ENCODE data around the gene GLIPR2. TPM values are rescaled to one million over a fixed set of nuclear protein-coding genes. Genes with fewer than 3 reads are reported as not detected.
A peak's percentile ranks its signal among the peaks of the same experiment; 100 is the strongest.

Gene GLIPR2
- total and polyA plus RNA-seq, 4 donors = 17.4 to 112 (median 75.8) TPM

DNA sequence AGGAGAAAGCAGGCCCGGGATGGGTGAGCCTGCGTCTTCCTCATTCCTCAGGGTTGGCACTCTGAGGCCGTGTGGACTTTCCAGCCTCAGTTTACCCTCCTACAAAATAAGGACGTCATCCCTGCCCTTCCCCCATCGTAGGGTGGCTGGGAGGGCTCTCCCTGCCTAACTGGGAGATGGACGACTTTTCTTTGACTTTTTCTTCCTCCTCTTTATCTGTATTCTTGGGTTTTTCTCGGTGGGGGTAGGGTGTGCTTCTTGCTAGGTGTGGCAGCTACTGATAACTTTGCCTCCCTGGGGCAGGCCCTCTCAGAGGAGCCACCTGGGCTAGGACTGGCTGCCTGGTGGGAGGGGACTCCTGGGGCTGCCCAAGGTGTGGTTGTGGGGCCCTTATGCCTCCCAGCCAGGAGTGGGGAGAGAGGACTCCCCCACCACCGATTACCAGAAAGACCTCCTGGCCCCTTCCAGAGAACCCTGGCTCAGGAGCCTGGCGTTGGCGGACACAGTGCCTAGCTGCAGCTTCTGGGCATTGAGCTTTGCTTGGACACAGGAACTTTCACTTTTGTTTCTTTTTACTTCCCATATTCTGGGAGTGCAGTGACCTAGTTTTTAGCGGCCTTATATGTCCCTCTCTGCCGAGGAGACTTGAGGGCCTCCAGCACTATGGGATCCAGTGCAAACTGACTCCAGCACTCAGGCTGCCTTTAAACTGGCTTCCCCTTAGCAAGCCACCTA lies 6.1 kb downstream of the GLIPR2 start:
- no peak overlapping the region for H3K4me3 ChIP-seq
- peak overlapping the region in 1 of 2 donors; percentile 26 for H3K9ac ChIP-seq (ENCODE audit: insufficient read depth in 1 of 2, low read length in 2 of 2)
- peaks cover 0 to 2% (median 0%) of the 10 kb centered on the region in 4 donors for H3K9me3 ChIP-seq (ENCODE audit: control insufficient read depth in 4 of 4, insufficient read depth in 3 of 4, low read length in 3 of 4)
- no peaks in the 10 kb centered on the region for H3K27me3 ChIP-seq (ENCODE audit: control insufficient read depth in 3 of 3, insufficient read depth in 3 of 3, low read length in 2 of 3)
- 33 to 36% methylated on average over 12 of the region's 12 CpGs for WGBS, 2 donors
- peaks cover 0 to 33% (median 7%) of the 10 kb centered on the region in 5 donors for H3K4me1 ChIP-seq (ENCODE audit: control insufficient read depth in 5 of 5, insufficient read depth in 5 of 5, low read length in 5 of 5)
- H3K36me3 ChIP-seq (ENCODE audit: control insufficient read depth in 4 of 4, insufficient read depth in 4 of 4, low read length in 4 of 4) = peaks cover 0 to 2% (median 0%) of the 10 kb centered on the region in 4 donors
- H3K27ac ChIP-seq (ENCODE audit: low read depth in 1 of 2, low read length in 1 of 2) = peak overlapping the region in 1 of 2 donors; percentile 88
- TF ChIP-seq CTCF (IDR thresholded peaks at IDR 0.05; ENCODE audit: control extremely low read depth, extremely low read depth) = no peak
- ATAC-seq (ENCODE audit: insufficient read depth, low FRiP score) (no peak), DNase-seq (peak in 2 of 3 donors; percentile 21 to 47)

DNA sequence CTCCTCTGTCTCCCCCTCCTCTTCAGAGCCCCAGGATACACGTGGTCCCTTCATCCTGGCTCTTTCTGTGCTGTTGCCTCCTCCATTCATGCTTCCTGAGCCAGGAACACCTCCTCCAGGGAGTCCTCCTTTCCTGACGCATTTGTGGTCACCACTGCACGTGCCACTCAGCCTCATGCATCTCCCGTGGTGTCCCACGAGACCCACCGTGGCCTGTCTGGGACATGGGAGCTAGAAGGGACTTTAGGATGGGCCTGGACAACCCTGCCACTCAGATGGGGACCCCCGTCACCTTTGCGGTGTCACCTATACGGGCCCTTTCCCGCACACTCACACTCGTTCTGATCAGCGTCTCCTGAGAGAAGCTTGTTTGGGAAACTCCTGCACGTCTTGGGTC lies 6.7 kb downstream of the GLIPR2 start:
- no peak for ATAC-seq (ENCODE audit: insufficient read depth, low FRiP score)

GRCh38 chr9:36144309-36145232 lies 8.0 kb downstream of the GLIPR2 start:
- Histone ChIP-seq H3K4me3 (no peak overlapping the region), H3K4me1 (ENCODE audit: control insufficient read depth in 5 of 5, insufficient read depth in 5 of 5, low read length in 5 of 5) (peaks cover 0 to 32% (median 5%) of the 10 kb centered on the region in 5 donors), H3K27ac (ENCODE audit: low read depth in 1 of 2, low read length in 1 of 2) (peak overlapping the region in 1 of 2 donors; percentile 11), H3K36me3 (ENCODE audit: control insufficient read depth in 4 of 4, insufficient read depth in 4 of 4, low read length in 4 of 4) (peaks cover 0 to 2% (median 0%) of the 10 kb centered on the region in 4 donors), H3K9me3 (ENCODE audit: control insufficient read depth in 4 of 4, insufficient read depth in 3 of 4, low read length in 3 of 4) (peaks cover 0 to 2% (median 0%) of the 10 kb centered on the region in 4 donors), H3K27me3 (ENCODE audit: control insufficient read depth in 3 of 3, insufficient read depth in 3 of 3, low read length in 2 of 3) (no peaks in the 10 kb centered on the region), H3K9ac (ENCODE audit: insufficient read depth in 1 of 2, low read length in 2 of 2) (no peak overlapping the region)
- no peak for ATAC-seq (ENCODE audit: insufficient read depth, low FRiP score)
- WGBS, 2 donors = 57 to 71% methylated on average over 12 of the region's 12 CpGs
- peak in 2 of 3 donors; percentile 16 to 47 for DNase-seq
- no peak for TF ChIP-seq CTCF (IDR thresholded peaks at IDR 0.05; ENCODE audit: control extremely low read depth, extremely low read depth)

More for the DNA sequence above, 6.7 kb downstream of the GLIPR2 start:
- H3K36me3 ChIP-seq (ENCODE audit: control insufficient read depth in 4 of 4, insufficient read depth in 4 of 4, low read length in 4 of 4) = peaks cover 0 to 2% (median 0%) of the 10 kb centered on the region in 4 donors
- TF ChIP-seq CTCF (IDR thresholded peaks at IDR 0.05; ENCODE audit: control extremely low read depth, extremely low read depth) = no peak
- peaks cover 0 to 33% (median 5%) of the 10 kb centered on the region in 5 donors for H3K4me1 ChIP-seq (ENCODE audit: control insufficient read depth in 5 of 5, insufficient read depth in 5 of 5, low read length in 5 of 5)
- H3K9ac ChIP-seq (ENCODE audit: insufficient read depth in 1 of 2, low read length in 2 of 2) = peak overlapping the region in 1 of 2 donors; percentile 26
- no peak for DNase-seq
- peak overlapping the region in 1 of 2 donors; percentile 88 for H3K27ac ChIP-seq (ENCODE audit: low read depth in 1 of 2, low read length in 1 of 2)
- H3K27me3 ChIP-seq (ENCODE audit: control insufficient read depth in 3 of 3, insufficient read depth in 3 of 3, low read length in 2 of 3) = no peaks in the 10 kb centered on the region
- WGBS, 2 donors = 65 to 71% methylated on average over 13 of the region's 13 CpGs
- H3K9me3 ChIP-seq (ENCODE audit: control insufficient read depth in 4 of 4, insufficient read depth in 3 of 4, low read length in 3 of 4) = peaks cover 0 to 2% (median 0%) of the 10 kb centered on the region in 4 donors
- H3K4me3 ChIP-seq = no peak overlapping the region
